ENCODE measurements around the gene COPRS. TPM values are rescaled to one million over a fixed set of nuclear protein-coding genes. Genes with fewer than 3 reads are reported as not detected.
"Not testable (repeated sequence)": the region's sequence is repeated elsewhere in the genome, so short reads cannot be mapped to it uniquely, and the experiment has no call there.

COPRS gene
- polyA plus RNA-seq, 4 donors = 36.9 to 54.1 (median 45.0) TPM

GRCh38 chr17:31811101-31811500, 47.9 kb downstream of the COPRS start:
- no peak for DNase-seq (ENCODE audit: low read depth in 4 of 4, low spot score in 2 of 4)

- not testable (repeated sequence) for DNase-seq (ENCODE audit: low read depth in 4 of 4, low spot score in 2 of 4)
Observed at GRCh38 chr17:31809876-31810275, 49.2 kb downstream of the COPRS start.

- no peak for DNase-seq (ENCODE audit: low read depth in 4 of 4, low spot score in 2 of 4)
Observed at GRCh38 chr17:31808521-31809050, 50.5 kb downstream of the COPRS start.

- no peak for DNase-seq (ENCODE audit: low read depth in 4 of 4, low spot score in 2 of 4)
Observed at GRCh38 chr17:31807846-31808245, 51.2 kb downstream of the COPRS start.

- no peak for DNase-seq (ENCODE audit: low read depth in 4 of 4, low spot score in 2 of 4)
Observed at GRCh38 chr17:31806921-31807320, 52.1 kb downstream of the COPRS start.

- no peak for DNase-seq (ENCODE audit: low read depth in 4 of 4, low spot score in 2 of 4)
Observed at GRCh38 chr17:31803494-31804213, 55.4 kb downstream of the COPRS start.

GRCh38 chr17:31802502-31802901, 56.5 kb downstream of the COPRS start:
- no peak for DNase-seq (ENCODE audit: low read depth in 4 of 4, low spot score in 2 of 4)

Other genes starting within 250 kb of the COPRS start
- gene UTP6, start 42.5 kb upstream of the COPRS start, polyA plus RNA-seq (ENCODE audit: insufficient read length in 4 of 4) = 100 to 1,000 TPM in 1 of 4 donors, 10 to 100 TPM in 3; 63.2 to 101 (median 74.2) TPM
- gene SUZ12, start 77.8 kb upstream of the COPRS start, polyA plus RNA-seq (ENCODE audit: insufficient read length in 4 of 4) = 10 to 100 TPM; 42.4 to 51.0 (median 46.4) TPM
- 10 to 100 TPM; 15.7 to 37.7 (median 22.6) TPM for gene LRRC37B, start 148.1 kb upstream of the COPRS start, polyA plus RNA-seq (ENCODE audit: insufficient read length in 4 of 4)

Data from left renal cortex interstitium (tissue), 4 donors.